ENCODE data around the gene UGT1A6. TPM values are rescaled to one million over a fixed set of nuclear protein-coding genes. Genes with fewer than 3 reads are reported as not detected.

Gene UGT1A6
- total RNA-seq, 1 experiment from 2014 or later: not detected

- no peak for DNase-seq
- H3K36me3 ChIP-seq (replicated peaks; ENCODE audit: control insufficient read depth, insufficient read depth, low read length): no peaks in the 10 kb centered on the region
- H3K27me3 ChIP-seq (ENCODE audit: control insufficient read depth, insufficient read depth, low read length): no peaks in the 10 kb centered on the region
- H3K4me3 ChIP-seq (ENCODE audit: insufficient read depth, low read depth, low read length): no peak overlapping the region
These were observed 18.4 kb upstream of the UGT1A6 start for GRCh38 chr2:233674314-233674713.

- Histone ChIP-seq H3K4me3 (ENCODE audit: insufficient read depth, low read depth, low read length) (no peak overlapping the region), H3K27me3 (ENCODE audit: control insufficient read depth, insufficient read depth, low read length) (no peaks in the 10 kb centered on the region), H3K36me3 (replicated peaks; ENCODE audit: control insufficient read depth, insufficient read depth, low read length) (no peaks in the 10 kb centered on the region)
- no peak for DNase-seq
These were observed 17.7 kb upstream of the UGT1A6 start for GRCh38 chr2:233674995-233675394.

GRCh38 chr2:233676046-233676445, 16.6 kb upstream of the UGT1A6 start:
- no peaks in the 10 kb centered on the region for H3K27me3 ChIP-seq (ENCODE audit: control insufficient read depth, insufficient read depth, low read length)
- H3K36me3 ChIP-seq (replicated peaks; ENCODE audit: control insufficient read depth, insufficient read depth, low read length): no peaks in the 10 kb centered on the region
- H3K4me3 ChIP-seq (ENCODE audit: insufficient read depth, low read depth, low read length): no peak overlapping the region
- DNase-seq: no peak

GRCh38 chr2:233679196-233679595, 13.5 kb upstream of the UGT1A6 start:
- H3K27me3 ChIP-seq (ENCODE audit: control insufficient read depth, insufficient read depth, low read length): no peaks in the 10 kb centered on the region
- no peak for DNase-seq

GRCh38 chr2:233680361-233681045, 12.2 kb upstream of the UGT1A6 start:
- H3K27me3 ChIP-seq (ENCODE audit: control insufficient read depth, insufficient read depth, low read length): no peaks in the 10 kb centered on the region
- no peak for DNase-seq
- no peak overlapping the region for H3K4me3 ChIP-seq (ENCODE audit: insufficient read depth, low read depth, low read length)
- no peaks in the 10 kb centered on the region for H3K36me3 ChIP-seq (replicated peaks; ENCODE audit: control insufficient read depth, insufficient read depth, low read length)

More at GRCh38 chr2:233679196-233679595, 13.5 kb upstream of the UGT1A6 start:
- H3K36me3 ChIP-seq (replicated peaks; ENCODE audit: control insufficient read depth, insufficient read depth, low read length): no peaks in the 10 kb centered on the region
- H3K4me3 ChIP-seq (ENCODE audit: insufficient read depth, low read depth, low read length): no peak overlapping the region

- Histone ChIP-seq H3K27me3 (ENCODE audit: control insufficient read depth, insufficient read depth, low read length) (no peaks in the 10 kb centered on the region), H3K4me3 (ENCODE audit: insufficient read depth, low read depth, low read length) (no peak within 1 kb of the TSS), H3K36me3 (replicated peaks; ENCODE audit: control insufficient read depth, insufficient read depth, low read length) (no peaks in the 10 kb centered on the region)
- DNase-seq: no peak
These were observed 11.1 kb upstream of the UGT1A6 start, which contains the start of gene UGT1A7 for GRCh38 chr2:233681521-233682099. Gene UGT1A7, plus strand, starts transcription at chr2:233681901. Its CDS starts 37 bp downstream, at chr2:233681938.

GRCh38 chr2:233684640-233685039, 8.1 kb upstream of the UGT1A6 start:
- no peak for DNase-seq
- Histone ChIP-seq H3K4me3 (ENCODE audit: insufficient read depth, low read depth, low read length) (no peak overlapping the region), H3K36me3 (replicated peaks; ENCODE audit: control insufficient read depth, insufficient read depth, low read length) (no peaks in the 10 kb centered on the region), H3K27me3 (ENCODE audit: control insufficient read depth, insufficient read depth, low read length) (no peaks in the 10 kb centered on the region)

- no peak for DNase-seq
- Histone ChIP-seq H3K27me3 (ENCODE audit: control insufficient read depth, insufficient read depth, low read length) (no peaks in the 10 kb centered on the region), H3K36me3 (replicated peaks; ENCODE audit: control insufficient read depth, insufficient read depth, low read length) (no peaks in the 10 kb centered on the region), H3K4me3 (ENCODE audit: insufficient read depth, low read depth, low read length) (no peak overlapping the region)
These were observed 5.8 kb upstream of the UGT1A6 start for GRCh38 chr2:233686928-233687327.

GRCh38 chr2:233688341-233688740, 4.3 kb upstream of the UGT1A6 start:
- Histone ChIP-seq H3K4me3 (ENCODE audit: insufficient read depth, low read depth, low read length) (no peak overlapping the region), H3K36me3 (replicated peaks; ENCODE audit: control insufficient read depth, insufficient read depth, low read length) (no peaks in the 10 kb centered on the region), H3K27me3 (ENCODE audit: control insufficient read depth, insufficient read depth, low read length) (no peaks in the 10 kb centered on the region)
- no peak for DNase-seq

GRCh38 chr2:233689031-233689430, 3.7 kb upstream of the UGT1A6 start:
- no peaks in the 10 kb centered on the region for H3K36me3 ChIP-seq (replicated peaks; ENCODE audit: control insufficient read depth, insufficient read depth, low read length)
- no peak for DNase-seq
- H3K27me3 ChIP-seq (ENCODE audit: control insufficient read depth, insufficient read depth, low read length): no peaks in the 10 kb centered on the region
- H3K4me3 ChIP-seq (ENCODE audit: insufficient read depth, low read depth, low read length): no peak overlapping the region

- Histone ChIP-seq H3K27me3 (ENCODE audit: control insufficient read depth, insufficient read depth, low read length) (no peaks in the 10 kb centered on the region), H3K4me3 (ENCODE audit: insufficient read depth, low read depth, low read length) (no peak overlapping the region), H3K36me3 (replicated peaks; ENCODE audit: control insufficient read depth, insufficient read depth, low read length) (no peaks in the 10 kb centered on the region)
- DNase-seq: no peak
These were observed 3.2 kb upstream of the UGT1A6 start for GRCh38 chr2:233689501-233689900.

GRCh38 chr2:233690444-233690843, 2.2 kb upstream of the UGT1A6 start:
- no peak for DNase-seq
- Histone ChIP-seq H3K36me3 (replicated peaks; ENCODE audit: control insufficient read depth, insufficient read depth, low read length) (no peaks in the 10 kb centered on the region), H3K27me3 (ENCODE audit: control insufficient read depth, insufficient read depth, low read length) (no peaks in the 10 kb centered on the region), H3K4me3 (ENCODE audit: insufficient read depth, low read depth, low read length) (no peak overlapping the region)

GRCh38 chr2:233691443-233692433, 952 bp upstream of the UGT1A6 start:
- H3K4me3 ChIP-seq (ENCODE audit: insufficient read depth, low read depth, low read length): no peak overlapping the region

GRCh38 chr2:233693963-233694362, 1.3 kb downstream of the UGT1A6 start:
- no peaks in the 10 kb centered on the region for H3K27me3 ChIP-seq (ENCODE audit: control insufficient read depth, insufficient read depth, low read length)
- no peak for DNase-seq

More at GRCh38 chr2:233691443-233692433, 952 bp upstream of the UGT1A6 start:
- Histone ChIP-seq H3K36me3 (replicated peaks; ENCODE audit: control insufficient read depth, insufficient read depth, low read length) (no peaks in the 10 kb centered on the region), H3K27me3 (ENCODE audit: control insufficient read depth, insufficient read depth, low read length) (no peaks in the 10 kb centered on the region)
- DNase-seq: no peak

More at GRCh38 chr2:233693963-233694362, 1.3 kb downstream of the UGT1A6 start:
- Histone ChIP-seq H3K4me3 (ENCODE audit: insufficient read depth, low read depth, low read length) (no peak overlapping the region), H3K36me3 (replicated peaks; ENCODE audit: control insufficient read depth, insufficient read depth, low read length) (no peaks in the 10 kb centered on the region)
